ENCODE results near the gene ABCC11. TPM values are rescaled to one million over a fixed set of nuclear protein-coding genes. Genes with fewer than 3 reads are reported as not detected.

The ABCC11 gene
- total and polyA plus RNA-seq, 2 of the 13 experiments (the other 11 are each of a cell fraction or from before 2014, with no cell fraction given): 1.0 to 1.4 TPM

DNA sequence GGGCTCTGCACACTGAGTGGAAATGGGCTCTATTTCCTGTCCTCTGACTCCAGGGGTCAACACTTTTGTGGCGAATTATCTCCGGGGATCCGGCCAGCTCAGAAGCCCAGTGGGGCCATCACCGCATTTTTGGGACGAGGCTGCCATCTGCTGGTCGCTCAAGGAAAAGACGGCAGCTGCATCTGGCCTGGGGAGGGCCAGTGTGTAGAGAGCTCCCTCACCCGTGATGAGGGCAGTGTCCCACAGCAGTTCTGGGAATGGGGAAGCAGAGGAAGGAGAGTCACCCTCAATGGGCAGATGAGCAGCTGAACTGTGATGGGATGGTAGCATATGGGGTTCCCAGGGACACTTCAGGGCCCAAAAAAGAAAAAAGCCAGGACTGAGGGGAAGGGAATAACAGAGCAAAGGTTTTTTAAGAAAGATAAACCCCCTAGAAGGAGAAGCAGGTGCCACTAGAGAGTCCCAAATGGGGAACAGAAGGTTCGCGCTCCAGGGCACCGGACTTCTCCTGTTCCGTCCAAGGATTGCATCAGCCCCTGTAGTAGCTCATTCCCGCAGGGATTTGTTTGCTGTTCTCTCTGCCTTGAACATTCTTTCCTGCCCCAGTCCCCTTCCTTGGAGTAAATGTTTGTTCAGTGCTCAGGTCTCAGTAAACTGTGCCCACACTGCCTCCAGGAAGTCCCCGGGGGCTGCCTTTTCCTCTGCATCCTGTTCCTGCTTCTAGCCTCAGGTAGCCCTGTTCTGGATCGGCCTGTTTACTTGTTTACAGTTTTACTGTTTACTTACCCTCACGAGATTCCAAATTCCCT is 82.2 kb downstream of the ABCC11 start (continued):
- TF ChIP-seq, protein P1, sequence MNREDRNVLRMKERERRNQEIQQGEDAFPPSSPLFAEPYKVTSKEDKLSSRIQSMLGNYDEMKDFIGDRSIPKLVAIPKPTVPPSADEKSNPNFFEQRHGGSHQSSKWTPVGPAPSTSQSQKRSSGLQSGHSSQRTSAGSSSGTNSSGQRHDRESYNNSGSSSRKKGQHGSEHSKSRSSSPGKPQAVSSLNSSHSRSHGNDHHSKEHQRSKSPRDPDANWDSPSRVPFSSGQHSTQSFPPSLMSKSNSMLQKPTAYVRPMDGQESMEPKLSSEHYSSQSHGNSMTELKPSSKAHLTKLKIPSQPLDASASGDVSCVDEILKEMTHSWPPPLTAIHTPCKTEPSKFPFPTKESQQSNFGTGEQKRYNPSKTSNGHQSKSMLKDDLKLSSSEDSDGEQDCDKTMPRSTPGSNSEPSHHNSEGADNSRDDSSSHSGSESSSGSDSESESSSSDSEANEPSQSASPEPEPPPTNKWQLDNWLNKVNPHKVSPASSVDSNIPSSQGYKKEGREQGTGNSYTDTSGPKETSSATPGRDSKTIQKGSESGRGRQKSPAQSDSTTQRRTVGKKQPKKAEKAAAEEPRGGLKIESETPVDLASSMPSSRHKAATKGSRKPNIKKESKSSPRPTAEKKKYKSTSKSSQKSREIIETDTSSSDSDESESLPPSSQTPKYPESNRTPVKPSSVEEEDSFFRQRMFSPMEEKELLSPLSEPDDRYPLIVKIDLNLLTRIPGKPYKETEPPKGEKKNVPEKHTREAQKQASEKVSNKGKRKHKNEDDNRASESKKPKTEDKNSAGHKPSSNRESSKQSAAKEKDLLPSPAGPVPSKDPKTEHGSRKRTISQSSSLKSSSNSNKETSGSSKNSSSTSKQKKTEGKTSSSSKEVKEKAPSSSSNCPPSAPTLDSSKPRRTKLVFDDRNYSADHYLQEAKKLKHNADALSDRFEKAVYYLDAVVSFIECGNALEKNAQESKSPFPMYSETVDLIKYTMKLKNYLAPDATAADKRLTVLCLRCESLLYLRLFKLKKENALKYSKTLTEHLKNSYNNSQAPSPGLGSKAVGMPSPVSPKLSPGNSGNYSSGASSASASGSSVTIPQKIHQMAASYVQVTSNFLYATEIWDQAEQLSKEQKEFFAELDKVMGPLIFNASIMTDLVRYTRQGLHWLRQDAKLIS (CRISPR knock-in tag; IDR thresholded peaks at IDR 0.05): peak; percentile 35; the same call in 1 of the 2 replicates
- TF ChIP-seq, protein P2, sequence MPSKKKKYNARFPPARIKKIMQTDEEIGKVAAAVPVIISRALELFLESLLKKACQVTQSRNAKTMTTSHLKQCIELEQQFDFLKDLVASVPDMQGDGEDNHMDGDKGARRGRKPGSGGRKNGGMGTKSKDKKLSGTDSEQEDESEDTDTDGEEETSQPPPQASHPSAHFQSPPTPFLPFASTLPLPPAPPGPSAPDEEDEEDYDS (CRISPR knock-in tag; IDR thresholded peaks at IDR 0.05): no peak; the same call in 1 of the 2 replicates
- TF ChIP-seq, protein P3, sequence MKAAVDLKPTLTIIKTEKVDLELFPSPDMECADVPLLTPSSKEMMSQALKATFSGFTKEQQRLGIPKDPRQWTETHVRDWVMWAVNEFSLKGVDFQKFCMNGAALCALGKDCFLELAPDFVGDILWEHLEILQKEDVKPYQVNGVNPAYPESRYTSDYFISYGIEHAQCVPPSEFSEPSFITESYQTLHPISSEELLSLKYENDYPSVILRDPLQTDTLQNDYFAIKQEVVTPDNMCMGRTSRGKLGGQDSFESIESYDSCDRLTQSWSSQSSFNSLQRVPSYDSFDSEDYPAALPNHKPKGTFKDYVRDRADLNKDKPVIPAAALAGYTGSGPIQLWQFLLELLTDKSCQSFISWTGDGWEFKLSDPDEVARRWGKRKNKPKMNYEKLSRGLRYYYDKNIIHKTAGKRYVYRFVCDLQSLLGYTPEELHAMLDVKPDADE (CRISPR knock-in tag; IDR thresholded peaks at IDR 0.05): no peak
- TF ChIP-seq ZNF563 (CRISPR knock-in tag; IDR thresholded peaks at IDR 0.05) (no peak), ZFP1 (CRISPR knock-in tag; IDR thresholded peaks at IDR 0.05) (0 out of 2 replicates have a peak, but pooled peaks have one; percentile 69), EP300 (IDR thresholded peaks at IDR 0.05; ENCODE audit: low read depth in 2 of 2, low read length in 2 of 2) (peak; percentile 26 to 68; a peak in 2 of 4 replicates), EP300 (CRISPR knock-in tag; IDR thresholded peaks at IDR 0.05; ENCODE audit: borderline replicate concordance) (peak; percentile 69), ZNF788 (CRISPR knock-in tag; IDR thresholded peaks at IDR 0.05; ENCODE audit: borderline replicate concordance) (peak; percentile 6; the same call in 1 of the 2 replicates), TEAD2 (CRISPR knock-in tag; IDR thresholded peaks at IDR 0.05) (no peak), ZFY (CRISPR knock-in tag; IDR thresholded peaks at IDR 0.05) (no peak), ZNF337 (CRISPR knock-in tag; IDR thresholded peaks at IDR 0.05; ENCODE audit: borderline replicate concordance, low read depth) (no peak), SMARCC2 (IDR thresholded peaks at IDR 0.05) (no peak), ETV6 (CRISPR knock-in tag; conservative IDR thresholded peaks at IDR 0.05) (0 out of 2 replicates have a peak, but pooled peaks have one; percentile 31), FOXP1 (IDR thresholded peaks at IDR 0.05) (0 out of 2 replicates have a peak, but pooled peaks have one; percentile 64), FOXP1 (CRISPR knock-in tag; IDR thresholded peaks at IDR 0.05) (peak; percentile 93), LCORL (IDR thresholded peaks at IDR 0.05) (no peak), LCORL (CRISPR knock-in tag; IDR thresholded peaks at IDR 0.05) (peak; percentile 89)
- TF ChIP-seq, protein P4, sequence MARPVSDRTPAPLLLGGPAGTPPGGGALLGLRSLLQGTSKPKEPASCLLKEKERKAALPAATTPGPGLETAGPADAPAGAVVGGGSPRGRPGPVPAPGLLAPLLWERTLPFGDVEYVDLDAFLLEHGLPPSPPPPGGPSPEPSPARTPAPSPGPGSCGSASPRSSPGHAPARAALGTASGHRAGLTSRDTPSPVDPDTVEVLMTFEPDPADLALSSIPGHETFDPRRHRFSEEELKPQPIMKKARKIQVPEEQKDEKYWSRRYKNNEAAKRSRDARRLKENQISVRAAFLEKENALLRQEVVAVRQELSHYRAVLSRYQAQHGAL (CRISPR knock-in tag; IDR thresholded peaks at IDR 0.05; ENCODE audit: not compliant biosample characterization): no peak
- TF ChIP-seq, protein P5, sequence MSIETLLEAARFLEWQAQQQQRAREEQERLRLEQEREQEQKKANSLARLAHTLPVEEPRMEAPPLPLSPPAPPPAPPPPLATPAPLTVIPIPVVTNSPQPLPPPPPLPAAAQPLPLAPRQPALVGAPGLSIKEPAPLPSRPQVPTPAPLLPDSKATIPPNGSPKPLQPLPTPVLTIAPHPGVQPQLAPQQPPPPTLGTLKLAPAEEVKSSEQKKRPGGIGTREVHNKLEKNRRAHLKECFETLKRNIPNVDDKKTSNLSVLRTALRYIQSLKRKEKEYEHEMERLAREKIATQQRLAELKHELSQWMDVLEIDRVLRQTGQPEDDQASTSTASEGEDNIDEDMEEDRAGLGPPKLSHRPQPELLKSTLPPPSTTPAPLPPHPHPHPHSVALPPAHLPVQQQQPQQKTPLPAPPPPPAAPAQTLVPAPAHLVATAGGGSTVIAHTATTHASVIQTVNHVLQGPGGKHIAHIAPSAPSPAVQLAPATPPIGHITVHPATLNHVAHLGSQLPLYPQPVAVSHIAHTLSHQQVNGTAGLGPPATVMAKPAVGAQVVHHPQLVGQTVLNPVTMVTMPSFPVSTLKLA (IDR thresholded peaks at IDR 0.05): no peak
- TF ChIP-seq, protein P6, sequence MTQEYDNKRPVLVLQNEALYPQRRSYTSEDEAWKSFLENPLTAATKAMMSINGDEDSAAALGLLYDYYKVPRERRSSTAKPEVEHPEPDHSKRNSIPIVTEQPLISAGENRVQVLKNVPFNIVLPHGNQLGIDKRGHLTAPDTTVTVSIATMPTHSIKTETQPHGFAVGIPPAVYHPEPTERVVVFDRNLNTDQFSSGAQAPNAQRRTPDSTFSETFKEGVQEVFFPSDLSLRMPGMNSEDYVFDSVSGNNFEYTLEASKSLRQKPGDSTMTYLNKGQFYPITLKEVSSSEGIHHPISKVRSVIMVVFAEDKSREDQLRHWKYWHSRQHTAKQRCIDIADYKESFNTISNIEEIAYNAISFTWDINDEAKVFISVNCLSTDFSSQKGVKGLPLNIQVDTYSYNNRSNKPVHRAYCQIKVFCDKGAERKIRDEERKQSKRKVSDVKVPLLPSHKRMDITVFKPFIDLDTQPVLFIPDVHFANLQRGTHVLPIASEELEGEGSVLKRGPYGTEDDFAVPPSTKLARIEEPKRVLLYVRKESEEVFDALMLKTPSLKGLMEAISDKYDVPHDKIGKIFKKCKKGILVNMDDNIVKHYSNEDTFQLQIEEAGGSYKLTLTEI (CRISPR knock-in tag; conservative IDR thresholded peaks at IDR 0.05): no peak

Data from HepG2 (cell line).